NK-92 (cell line): ENCODE data around the gene KCNT1.
"Not testable (repeated sequence)": the region's sequence is repeated elsewhere in the genome, so short reads cannot be mapped to it uniquely, and the experiment has no call there.

Experiments
- DNase-seq: peaks from one replicate; lab custom pipeline; 2025; ENCODE audit not compliant: unreplicated experiment; lab: John Stamatoyannopoulos, UW

Gene KCNT1

DNA sequence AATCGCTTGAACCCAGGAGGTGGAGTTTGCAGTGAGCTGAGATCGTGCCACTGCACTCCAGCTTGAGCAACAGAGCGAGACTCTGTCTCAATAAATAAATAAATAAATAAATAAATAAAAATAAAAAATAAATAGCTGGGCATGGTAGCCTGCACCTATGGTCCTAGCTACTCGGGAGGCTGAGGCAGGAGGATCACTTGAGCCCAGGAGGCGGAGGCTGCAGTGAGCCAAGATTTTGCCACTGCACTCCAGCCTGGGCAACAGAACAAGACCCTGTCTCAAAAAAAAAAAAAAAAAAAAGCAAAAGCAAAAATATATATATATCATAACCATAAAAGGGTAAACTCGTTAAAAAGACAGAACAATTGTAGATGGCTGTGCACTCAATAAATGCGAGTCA, 29.2 kb upstream of the KCNT1 start:
- not testable (repeated sequence) for DNase-seq

DNA sequence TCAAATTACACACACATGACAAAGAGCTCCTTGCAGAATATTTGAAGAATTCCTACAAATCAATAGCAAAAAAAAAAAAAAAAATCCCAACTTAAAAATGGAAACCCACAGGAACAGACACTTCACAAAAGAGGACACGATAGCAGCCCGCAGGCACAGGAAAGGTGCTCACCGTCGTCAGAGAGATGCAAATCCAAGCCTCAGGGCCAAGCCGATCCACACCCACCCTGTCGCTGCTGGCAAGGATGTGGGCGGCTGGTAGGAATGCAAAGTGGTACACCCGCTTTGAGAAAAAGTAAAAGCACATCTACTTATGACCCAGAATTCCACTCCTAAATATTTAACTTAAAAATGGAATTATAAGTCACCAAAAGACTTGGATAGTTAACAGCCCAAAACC, 28.0 kb upstream of the KCNT1 start:
- no peak for DNase-seq

DNA sequence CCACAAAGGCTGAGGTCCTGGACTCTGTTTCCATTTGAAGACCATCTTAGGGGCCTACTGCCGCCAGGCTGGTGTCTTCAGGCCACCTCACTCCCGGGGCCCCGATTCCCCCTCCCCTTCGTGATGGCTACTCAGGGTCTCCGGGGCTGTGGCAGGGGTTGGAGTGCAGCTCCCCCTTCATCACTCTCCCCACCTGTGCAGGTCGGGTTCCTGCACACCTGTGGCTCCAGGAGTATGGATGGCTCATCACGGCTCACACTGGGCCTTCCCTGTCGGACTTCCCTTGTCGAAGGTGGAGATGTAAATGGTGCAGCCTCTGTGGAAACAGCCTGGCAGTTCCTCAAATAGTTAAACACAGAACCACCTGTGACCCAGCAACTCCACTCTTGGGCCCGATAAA, 27.0 kb upstream of the KCNT1 start:
- no peak for DNase-seq

DNA sequence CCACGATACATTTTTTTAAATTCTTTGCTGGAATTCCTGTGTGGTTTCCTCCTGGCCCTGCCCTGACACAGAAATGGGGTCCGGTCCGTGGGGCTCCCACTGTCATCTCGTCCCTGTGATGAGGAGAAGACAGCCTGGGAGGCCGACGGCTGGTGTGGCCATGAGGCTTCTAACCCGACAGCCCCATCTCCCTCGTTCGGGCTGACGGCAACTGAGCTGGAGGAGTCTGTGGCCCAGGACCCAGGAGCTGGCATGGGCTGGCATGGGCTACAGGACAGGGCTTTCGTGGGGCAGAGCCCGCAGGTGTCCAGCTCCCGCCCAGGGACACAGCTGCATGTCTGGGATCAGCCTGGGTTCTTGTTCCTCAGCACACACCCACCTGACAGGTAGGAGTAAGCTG, 25.1 kb upstream of the KCNT1 start:
- no peak for DNase-seq

DNA sequence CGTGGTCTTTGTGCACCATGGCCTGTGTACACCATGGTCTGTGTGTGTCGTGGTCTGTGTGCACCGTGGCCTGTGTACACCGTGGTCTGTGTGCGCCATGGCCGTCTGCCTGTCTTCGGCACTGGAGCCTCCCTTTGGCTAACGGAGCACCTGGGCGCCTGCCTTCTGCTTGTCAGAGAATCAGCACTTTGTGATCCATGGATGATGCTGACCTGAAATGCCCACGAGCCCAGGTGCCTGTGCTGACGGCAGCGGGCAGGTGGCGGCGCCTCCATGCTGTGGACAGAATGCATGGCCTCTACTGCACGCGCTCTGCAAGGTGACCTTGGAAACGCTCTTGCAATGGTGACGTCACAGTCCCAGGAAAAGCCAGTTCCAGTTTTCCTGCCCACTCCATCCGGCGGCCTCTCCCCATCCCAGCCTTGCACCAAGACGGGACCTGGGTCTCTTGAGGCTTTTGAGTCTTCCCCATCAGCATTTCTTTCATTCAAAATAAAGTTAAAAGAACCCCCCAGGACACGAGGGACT, 24.3 kb upstream of the KCNT1 start:
- no peak for DNase-seq

DNA sequence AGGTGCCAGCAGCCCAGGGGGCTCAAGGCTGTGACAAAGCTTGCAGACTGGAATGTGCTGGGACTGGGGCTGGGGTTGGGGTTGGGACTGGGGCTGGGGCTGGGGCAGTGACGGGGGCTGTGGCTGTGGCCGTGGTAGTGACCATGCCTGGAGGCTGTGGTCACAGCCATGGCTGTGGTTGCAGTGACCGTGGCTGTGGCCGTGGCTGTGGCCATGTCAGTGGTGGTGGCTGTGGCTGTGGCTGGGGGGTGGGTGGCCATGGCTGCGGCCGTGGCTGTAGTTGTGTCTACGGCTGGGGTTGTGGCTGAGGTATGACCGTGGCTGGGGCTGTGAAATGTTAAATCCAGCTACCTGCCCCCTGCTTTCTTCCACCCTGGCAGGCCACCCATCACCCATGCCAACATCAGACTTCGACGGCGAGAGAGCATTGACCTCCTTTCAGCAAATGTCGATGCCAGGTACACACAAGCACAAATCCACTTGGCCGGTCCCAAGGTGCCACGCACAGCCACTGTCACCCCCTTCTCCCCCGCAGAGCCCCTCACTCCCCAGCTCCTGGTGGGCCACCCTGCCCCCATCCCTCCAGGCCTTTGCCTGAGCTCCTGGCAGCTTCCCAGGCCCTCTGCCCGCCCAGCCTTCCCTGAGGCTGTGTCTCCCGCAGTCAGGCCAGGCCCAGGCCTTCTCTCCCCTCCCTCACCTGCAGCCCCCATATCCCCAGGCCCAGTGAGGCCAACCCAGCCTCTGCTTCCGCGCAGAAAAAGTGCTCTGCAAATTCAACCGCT, 23.6 kb upstream of the KCNT1 start:
- no peak for DNase-seq

DNA sequence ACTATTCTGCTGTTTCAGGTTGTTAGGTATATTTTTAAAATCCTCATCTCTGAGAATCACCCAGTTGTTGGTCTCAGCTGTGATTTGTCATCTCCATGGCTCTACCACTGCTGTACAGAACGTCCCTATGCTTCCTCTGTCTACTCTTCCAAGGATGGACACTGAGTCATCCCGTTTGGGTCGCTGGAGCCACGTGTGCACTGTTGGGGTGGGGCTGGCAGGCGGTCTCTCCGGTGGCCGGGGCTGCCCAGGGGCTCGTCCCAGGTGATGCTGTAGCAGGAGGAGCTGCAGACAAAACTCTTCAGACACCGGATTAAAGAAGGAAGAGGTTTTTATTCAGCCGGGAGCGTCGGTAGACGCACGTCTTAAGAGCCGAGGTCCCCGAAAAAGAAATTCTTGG, 21.9 kb upstream of the KCNT1 start:
- no peak for DNase-seq

DNA sequence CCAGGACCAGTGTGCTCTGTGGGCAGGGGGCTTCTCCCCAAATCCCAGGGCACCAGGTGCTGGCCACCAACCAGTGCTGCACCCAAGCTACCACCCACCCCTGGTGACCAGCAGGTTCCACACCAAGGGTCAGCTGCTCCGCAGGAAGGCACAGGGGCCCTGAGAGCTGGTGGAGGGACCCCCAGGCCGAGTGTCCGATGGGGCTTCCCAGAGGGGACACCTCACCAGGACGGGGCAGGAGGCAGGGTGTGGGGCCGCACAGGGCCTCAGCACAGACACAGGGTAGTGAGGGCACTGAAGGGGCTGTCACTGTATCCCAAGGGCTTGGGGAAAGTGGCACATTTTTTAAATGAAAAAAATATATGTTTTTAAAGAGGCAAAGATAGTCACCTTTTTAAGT, 20.8 kb upstream of the KCNT1 start:
- no peak for DNase-seq

DNA sequence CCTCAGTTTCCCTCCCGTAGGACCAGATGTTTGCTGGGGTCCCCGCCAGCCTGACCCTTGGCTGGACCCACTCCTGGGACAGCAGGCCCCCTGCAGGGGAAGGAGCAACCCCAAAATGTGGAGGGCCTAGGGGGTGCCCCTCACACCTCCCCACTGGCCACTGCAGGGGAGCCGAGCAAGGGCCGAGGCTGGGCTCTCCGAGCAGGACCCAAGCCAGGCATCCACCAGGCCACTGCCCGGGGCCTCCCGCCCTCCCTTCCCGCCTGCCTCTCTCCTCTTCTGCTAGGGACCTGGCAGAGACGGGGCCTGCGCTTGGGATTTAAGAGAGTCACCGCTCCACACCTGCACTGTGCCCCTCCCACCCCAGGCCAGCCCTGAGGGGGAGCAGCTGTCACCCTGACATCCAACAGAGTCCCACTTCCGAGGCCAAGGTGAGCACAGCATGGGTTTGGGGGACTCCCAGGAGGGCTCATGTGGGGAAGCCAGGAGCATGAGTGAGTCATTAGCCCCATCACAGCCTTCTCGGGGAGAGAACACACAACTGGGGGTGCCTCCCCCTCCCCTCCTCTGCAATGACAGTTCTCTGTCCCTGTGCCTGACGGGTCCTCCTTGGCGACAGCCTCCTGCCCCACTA, 18.5 kb upstream of the KCNT1 start:
- no peak for DNase-seq

DNA sequence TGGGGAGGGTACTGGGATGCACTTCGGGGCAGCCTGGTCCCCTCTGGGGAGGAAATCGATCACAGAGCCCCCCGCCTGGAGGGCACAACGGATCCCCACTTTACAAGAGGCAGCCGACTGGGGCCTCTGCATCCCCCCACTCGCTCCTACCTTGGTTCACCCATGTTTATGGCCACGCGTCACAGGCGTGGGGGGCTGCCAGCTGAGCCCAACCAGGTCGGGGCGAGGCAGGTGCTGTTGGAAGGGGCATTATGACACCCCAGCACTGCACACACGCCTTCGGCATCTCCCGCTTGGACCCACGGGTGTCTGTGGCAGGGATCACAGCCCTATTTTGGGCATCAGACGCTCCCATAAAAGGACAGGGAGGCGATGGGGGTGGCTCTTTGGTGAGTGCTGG, 17.3 kb upstream of the KCNT1 start:
- no peak for DNase-seq

DNA sequence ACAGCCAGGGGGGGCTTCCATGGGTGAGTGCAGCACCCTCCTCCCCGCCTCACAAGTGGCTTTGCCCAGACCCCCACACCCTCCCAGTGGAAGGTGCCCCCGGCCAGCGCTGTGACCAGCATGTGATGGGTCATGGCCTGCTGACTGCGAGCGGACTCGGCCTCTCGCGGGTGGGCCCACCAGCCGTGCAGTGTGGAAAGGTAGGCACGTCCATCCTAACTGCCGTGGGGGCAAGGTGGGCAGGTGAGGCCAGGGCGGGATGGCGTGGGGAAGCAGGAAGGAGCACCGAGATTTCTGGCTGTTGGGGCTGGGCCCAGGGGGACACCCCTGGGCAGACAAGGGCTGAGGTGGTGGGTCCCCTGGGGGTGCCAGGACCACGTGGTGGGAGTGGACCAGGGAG, 14.8 kb upstream of the KCNT1 start:
- DNase-seq: no peak

DNA sequence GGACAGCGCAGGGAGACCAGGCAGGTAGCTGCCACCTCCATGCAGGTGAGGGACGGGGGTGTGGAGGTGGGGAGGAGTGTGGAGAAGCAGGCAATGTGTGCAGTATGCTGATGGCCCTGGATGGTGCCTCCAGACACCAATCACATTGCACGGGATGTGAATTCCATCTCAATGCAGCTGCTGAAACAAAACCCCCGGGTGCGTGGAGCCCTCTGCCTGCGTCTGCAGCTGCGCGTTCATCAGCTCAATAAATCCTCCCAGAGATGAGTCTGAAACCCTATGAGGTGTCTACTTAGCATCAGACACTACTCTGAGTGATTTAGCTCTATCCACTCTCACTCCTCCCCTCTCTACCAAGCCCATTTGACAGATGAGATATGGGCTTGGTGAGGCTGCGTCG, 13.0 kb upstream of the KCNT1 start:
- no peak for DNase-seq

DNA sequence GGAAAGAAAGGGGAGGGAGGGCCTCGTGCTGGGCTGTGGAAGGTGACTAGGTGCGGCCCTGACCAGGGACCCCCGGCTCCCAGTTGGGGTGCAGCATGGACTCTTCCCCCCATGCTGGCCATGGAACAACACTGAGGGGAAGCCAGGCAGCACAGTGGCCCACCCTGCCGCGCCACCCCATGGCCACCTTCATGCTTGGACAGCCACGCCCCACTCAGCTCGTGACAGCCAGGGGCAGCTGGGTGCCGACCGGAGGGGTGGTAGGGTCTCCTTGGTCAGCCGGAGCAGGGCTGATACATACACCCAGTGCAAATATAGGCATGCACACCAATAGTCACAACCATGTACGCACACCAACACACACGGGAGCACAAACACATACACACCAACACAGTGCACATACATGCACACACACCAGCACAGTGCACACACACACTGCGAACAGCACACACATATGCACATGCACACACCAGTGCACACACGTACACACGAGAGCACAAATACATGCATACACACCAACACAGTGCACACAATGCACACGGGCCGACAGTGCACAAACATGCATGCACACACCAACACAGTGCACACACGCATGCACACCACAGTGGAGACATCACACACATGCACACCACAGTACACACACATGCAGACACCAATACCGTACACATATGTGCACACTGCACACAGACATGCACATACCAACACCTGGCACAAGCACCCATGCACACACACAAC, 11.0 kb upstream of the KCNT1 start:
- DNase-seq: no peak

DNA sequence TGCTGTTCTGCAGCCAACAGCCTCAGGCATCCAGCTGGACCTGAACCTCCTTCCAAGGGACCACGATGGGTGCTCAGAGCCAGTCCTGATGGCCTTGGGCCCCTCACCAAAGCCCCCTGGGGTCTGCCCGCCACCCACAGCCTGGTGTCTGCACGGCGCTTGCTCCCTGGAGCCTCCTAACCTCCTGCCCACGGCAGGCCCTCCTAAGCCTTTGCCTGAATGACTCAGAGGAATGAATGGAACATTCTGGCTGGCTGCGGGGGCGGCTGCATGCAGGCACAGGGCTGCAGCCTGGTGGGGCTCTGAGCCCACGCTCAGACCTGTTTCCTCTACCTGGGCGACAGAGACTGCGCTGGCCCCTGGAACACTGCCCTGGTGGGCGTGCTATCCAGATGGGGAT, 9.6 kb upstream of the KCNT1 start:
- DNase-seq: no peak

DNA sequence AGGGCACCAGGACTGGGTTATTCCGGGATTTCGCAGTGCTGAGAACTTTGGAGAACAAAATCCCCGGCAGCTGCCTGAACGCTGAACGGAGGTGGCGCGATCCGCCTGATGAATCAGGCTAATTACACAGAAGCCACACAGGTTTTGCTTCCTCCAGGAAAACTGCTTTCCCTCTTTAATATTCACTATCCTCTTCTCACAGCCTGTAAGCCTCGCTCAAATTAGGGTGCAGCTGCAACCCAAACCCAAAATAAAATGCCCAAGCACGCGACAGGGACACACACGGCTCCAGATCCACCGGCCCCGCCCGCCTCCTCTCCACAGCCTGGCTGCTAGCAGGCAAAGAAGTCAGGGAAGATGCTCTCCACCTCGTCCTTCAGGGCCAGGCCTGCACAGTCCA, 8.7 kb upstream of the KCNT1 start:
- DNase-seq: no peak

DNA sequence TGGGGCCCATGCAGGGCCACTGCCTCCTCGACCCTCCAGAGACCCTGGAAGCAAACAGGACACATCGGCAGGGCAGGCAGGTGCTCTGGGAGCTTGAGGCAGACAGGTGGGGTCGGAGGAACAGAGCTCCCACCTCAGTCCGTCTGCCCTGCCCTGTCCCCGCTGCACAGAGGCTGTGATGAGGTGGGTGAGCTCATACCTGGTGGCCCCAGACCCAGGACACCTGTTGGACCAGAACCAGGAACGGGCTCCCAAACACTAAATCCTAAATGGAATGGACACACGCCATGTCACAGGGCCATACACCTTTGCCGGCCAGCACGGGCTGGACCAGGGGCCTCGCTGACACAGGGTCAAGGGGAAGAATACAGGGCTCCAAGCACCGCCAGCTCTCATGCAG, 8.2 kb upstream of the KCNT1 start:
- no peak for DNase-seq

DNA sequence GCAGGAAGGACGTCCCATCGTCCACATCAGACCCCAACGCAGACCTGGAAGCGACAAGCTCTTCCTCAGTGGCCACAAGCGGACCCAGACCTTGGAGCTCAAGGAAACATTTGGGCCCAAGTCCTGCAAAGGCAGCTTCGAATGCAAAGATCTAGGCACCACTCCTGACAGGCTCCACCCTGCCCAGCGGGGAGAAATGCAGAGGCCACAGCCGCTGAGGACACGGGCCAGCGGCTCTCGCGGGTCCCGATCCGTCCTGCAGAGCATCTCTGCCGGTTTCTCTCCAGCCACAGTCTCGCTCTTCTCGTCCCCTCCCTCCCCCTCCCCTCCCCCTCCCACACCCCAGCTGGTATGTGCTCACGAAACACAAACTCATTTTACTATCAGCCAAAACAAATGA, 7.6 kb upstream of the KCNT1 start:
- no peak for DNase-seq

DNA sequence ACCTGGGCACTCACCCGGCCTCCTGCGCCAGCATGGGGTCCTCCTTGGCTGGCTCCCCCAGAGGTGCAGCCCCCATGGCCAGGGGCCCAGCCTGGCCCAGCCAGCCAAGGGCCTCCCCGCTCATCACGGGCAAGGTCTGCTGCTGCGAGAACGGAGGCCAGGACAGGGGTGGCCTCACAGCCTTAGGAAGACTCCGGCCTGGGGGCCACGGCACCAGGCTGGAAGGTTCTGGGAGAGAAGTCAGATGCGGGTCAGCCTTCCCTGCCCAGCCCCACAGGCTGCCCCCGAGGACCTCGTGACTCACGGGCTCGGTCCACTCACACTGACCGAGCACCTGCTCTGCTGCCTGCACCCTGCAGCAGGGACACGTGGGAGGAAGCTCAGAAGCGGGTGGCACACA, 6.9 kb upstream of the KCNT1 start:
- DNase-seq: no peak

DNA sequence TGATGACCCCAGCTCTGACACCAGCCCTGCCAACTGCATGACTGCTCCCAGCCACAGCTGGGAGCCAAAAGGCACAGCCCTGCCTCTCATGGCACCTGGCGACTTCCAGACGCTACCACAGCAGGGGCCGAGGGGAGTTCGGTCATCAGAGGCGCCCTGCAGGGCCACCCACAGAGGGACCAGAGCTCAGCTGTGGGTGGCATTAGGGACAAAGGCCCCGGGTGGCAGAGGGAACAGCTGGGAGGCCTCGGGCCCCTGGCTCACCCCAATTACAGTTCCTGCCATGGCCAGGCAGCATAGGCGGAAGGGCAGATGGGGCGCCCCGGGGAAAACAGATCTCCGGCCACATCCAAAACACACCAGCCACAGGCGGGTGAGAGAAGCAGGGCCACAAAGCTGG, 6.3 kb upstream of the KCNT1 start:
- no peak for DNase-seq

DNA sequence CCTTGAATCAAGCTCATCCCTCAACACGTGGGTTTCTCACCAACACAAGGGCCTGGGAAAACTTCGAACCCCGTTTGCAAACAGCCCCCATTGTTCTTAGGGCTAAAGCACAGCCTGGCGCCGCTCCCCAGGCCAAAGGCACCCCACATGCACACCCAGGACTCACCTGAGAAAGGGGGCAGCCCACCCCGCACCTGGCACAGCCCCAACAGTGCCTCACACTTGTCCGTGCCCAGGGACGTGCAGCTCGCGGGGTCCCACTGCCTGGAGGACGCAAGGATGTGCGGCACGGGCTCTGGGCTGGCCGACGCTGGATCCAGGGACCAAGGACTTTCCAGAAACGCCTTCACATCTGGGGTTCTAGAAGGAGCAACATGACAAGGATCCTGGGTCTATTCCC, 5.5 kb upstream of the KCNT1 start:
- DNase-seq: no peak

DNA sequence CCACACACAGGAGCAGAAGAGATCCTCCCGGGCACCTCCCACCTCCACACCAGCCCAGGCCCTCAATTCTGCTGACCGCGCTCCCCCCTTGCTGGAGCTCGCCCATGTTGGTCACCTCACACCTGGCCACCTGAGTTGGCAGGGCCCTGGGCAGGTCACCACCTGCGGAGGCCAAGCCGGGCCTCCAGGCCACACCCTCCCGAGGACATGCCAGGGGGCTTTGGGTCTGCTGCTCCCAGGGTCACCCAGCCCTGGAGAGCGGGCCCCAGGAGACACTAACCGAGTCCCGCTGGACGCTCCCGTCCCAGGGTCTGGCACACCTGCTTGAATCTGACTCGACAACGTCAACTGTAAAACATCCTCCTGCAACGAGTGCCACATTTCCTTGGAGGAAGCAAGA, 4.8 kb upstream of the KCNT1 start:
- no peak for DNase-seq

DNA sequence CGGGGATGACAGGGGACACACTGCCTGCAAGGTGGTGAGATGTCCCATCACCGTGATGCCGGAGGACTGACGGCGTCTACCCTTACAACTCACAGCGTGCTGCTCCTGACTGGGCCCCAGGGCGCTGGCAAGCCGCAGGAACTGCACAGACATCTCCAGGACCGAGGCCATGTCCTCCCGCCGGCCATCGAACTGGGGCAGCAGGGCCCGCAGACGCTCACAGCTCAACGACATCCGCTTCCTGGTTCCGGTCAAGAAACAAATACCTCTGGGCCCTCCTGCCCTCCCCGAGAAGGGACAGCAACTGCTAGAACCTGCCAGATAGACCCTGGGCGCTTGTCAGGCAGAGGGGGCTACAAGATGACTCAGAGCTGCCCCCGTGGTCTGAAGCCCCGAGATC, 3.7 kb upstream of the KCNT1 start:
- DNase-seq: no peak
